Stomach (tissue), 4 donors: ENCODE data around the gene NCKAP5.

Experiments used
- POLR2A ChIP-seq, 4 donors: fragments of 450-650 bp; IDR thresholded peaks; one replicate each; pipeline ENCODE4 v1.6.1; 2016; ENCODE audit warnings: antibody characterized with exemption in 4 of 4, control low read depth in 2 of 4, mild to moderate bottlenecking in 1 of 4, moderate library complexity in 1 of 4
- TF ChIP-seq, protein P1 (sequence below), 7 experiments: fragments of 450-650 bp in 4 of 7; fragments of 200-600 bp in 3 of 7; sonication (generic) in 3 of 7; IDR thresholded peaks; one replicate each; pipeline ENCODE4 v1.5.1; 2016 to 2019; ENCODE audit warnings: antibody characterized with exemption in 7 of 7, control low read depth in 2 of 7, mild to moderate bottlenecking in 1 of 7

DNA sequence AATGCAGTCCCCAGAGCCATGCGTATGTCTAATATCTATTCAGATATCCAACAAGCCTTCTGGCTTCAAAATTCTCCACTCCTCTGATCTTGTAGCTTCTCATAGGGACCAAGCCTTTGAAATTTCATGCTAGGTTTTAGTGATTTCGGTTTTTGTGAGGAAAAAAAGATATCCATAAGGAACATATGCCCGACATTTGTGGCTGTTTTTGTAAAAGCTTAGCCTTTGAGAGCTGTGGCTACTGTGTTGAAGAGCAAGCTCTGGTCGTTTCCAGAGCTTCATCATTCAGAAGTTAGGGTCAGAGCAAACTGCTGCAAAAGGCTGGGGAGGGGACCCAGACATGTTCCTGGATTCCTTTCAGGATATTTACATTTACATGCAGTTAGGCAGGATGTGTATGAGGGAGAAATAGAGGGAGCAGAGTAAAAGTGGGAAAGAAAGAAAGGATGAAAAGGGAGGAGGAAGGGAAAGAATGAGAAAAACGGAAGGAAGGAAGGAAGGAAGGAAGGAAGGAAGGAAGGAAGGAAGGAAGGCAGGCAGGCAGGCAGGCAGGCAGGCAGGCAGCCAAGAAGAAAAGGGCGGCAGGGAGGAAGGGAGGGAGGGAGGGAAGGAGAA lies 70.2 kb downstream of the NCKAP5 start:
- no peak for TF ChIP-seq POLR2A (IDR thresholded peaks at IDR 0.05)
- TF ChIP-seq, protein P1, sequence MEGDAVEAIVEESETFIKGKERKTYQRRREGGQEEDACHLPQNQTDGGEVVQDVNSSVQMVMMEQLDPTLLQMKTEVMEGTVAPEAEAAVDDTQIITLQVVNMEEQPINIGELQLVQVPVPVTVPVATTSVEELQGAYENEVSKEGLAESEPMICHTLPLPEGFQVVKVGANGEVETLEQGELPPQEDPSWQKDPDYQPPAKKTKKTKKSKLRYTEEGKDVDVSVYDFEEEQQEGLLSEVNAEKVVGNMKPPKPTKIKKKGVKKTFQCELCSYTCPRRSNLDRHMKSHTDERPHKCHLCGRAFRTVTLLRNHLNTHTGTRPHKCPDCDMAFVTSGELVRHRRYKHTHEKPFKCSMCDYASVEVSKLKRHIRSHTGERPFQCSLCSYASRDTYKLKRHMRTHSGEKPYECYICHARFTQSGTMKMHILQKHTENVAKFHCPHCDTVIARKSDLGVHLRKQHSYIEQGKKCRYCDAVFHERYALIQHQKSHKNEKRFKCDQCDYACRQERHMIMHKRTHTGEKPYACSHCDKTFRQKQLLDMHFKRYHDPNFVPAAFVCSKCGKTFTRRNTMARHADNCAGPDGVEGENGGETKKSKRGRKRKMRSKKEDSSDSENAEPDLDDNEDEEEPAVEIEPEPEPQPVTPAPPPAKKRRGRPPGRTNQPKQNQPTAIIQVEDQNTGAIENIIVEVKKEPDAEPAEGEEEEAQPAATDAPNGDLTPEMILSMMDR (IDR thresholded peaks at IDR 0.05), result no peak
